Frontal cortex (tissue), 4 donors: Measurements from ENCODE around the gene MAPK13. TPM values are rescaled to one million over a fixed set of nuclear protein-coding genes. Genes with fewer than 3 reads are reported as not detected.
"Not testable (repeated sequence)": the region's sequence is repeated elsewhere in the genome, so short reads cannot be mapped to it uniquely, and the experiment has no call there.

Source experiments
- DNase-seq, 2 donors: peaks; one replicate each; pipeline ENCODE4 v3.0.0; 2012; ENCODE audit warnings: low spot score in 2 of 2
- FAIRE-seq: peaks from 2 replicates; lab custom pipeline; 2012; peaks lifted over from hg19 to GRCh38; lab: Jason Lieb, UNC
- total RNA-seq: library from RNA; depleted of rRNA; stranded (reverse); fragments of >200 nt; gene quantifications from one replicate; pipeline ENCODE4 v1.2.3, GENCODE V29; 2014
- donor health status: control.
- donor health status: control.
- donor health status: control.

MAPK13 gene
- total RNA-seq, 1 donor from 2014 or later: 1.2 TPM

- DNase-seq: no peak
- FAIRE-seq: no peak
These were observed 4.2 kb upstream of the MAPK13 start for GRCh38 chr6:36126121-36126520.

GRCh38 chr6:36126553-36127458 is 3.5 kb upstream of the MAPK13 start:
- FAIRE-seq (no peak), DNase-seq (no peak)

DNA sequence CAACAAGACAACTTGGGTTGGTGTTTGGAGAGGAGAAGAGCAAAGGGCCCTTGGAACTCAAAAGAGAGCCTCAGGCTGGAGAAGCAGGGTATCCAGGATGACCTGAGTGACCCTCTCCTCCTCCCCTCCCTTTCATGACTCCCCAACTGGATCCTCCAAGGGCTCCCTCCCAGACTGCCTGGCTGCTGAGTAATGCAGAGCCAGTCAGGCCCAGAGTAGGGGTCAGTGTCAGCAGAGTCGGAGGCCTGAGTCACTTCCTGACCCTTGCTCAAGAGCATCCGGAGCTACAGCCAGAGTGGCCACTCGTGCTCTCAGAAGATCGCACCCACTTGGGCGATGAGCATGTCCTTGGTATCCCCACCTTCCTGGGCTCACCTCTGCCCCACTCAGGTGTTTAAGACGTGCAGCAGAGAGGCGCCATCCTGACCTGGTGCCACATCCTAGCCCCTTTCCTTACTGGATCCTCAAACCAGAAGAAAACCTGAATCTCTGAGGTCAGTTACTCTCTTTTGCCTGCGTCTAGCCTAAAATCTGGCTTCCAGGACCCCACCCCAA is 2.8 kb upstream of the MAPK13 start:
- DNase-seq (no peak), FAIRE-seq (no peak)

GRCh38 chr6:36128073-36128472 is 2.2 kb upstream of the MAPK13 start:
- no peak for FAIRE-seq
- no peak for DNase-seq

DNA sequence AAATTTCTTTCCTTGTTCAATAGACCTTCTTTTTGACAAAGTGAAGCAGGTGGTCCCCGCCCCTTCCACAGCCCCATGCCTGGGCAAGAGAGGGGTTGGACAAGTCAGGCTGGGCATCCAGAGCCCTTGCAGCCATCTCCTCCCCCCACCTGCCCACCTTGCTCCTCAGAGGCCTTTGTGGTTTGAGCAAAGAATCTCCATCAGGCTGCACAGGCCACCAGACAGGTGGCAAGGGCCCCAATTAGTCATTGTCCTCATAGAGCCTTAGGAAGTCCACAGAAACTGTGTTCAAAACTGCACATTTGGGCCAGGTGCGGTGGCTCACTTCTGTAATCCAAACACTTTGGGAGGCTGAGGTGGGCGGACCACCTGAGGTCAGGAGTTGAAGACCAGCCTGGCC is 1.5 kb upstream of the MAPK13 start:
- FAIRE-seq (no peak), DNase-seq (no peak)

DNA sequence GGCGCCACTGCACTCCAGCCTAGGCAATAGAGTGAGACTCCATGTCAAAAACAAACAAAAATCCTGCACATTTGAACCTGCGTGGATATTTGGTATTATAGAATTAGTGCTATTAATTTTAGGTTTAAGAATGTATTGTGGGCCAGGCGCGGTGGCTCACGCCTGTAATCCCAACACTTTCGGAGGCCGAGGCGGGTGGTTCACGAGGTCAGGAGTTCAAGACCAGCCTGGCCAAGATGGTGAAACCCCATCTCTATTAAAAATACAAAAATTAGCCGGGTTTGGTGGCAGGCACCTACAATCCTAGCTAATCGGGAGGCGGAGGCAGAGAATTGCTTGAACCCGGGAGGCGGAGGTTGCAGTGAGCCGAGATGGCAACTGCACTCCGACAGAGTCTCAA is 979 bp upstream of the MAPK13 start:
- not testable (repeated sequence) for FAIRE-seq, DNase-seq

GRCh38 chr6:36130667-36131510 is 576 bp downstream of the MAPK13 start:
- DNase-seq (no peak), FAIRE-seq (no peak)

- no peak for FAIRE-seq
- no peak for DNase-seq
These were observed 1.4 kb downstream of the MAPK13 start for GRCh38 chr6:36131511-36132245.

DNA sequence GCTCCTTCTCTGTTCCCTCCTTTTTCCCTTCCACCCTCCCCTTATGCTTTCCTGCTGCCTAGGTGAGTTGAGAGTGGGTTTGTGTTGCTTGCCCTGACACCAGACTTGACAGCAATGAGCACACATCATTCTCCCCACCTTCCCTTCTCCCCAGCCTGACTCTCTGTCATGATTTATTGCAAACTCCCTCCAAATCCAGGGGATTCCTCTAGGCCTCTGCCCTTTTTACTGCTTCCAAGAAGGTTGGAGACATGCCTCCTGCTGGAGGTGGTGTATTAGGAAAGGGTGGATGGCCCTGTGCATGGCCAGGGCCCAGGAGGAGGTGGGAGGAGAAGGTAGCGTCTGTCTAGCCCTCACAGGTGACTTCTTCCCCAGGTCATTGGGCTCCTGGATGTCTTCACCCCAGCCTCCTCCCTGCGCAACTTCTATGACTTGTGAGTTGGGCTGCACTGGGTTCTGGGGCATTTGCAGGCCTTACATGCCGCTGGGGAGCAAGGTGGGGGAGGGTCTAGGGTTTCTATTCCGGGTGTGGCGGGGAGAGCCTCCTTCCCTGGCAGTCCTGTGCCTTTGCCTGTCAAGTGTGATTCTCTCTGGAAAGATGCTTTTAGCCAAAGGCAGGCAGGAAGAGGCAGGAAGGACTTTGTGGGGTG is 2.1 kb downstream of the MAPK13 start:
- DNase-seq (no peak), FAIRE-seq (no peak)

DNA sequence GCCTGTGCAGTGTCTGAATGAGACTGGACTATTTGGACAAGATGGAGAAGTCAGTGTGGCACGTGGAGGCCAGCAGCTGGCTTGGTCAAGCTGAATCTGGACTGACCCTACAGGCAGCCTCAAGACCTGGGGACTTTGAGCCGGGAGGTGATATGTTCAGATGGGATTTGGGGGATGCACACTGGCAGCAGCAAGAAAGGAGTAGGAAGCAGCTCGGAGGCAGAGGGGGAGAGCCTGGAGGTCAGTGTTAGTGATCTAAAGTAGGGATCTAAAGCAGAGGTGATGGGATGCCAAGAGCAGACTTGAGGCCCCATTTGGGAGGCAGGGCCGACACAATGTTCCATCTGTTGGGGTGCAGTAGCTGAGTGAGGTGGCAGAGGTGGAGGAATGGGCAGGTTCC is 2.8 kb downstream of the MAPK13 start:
- FAIRE-seq (no peak), DNase-seq (no peak)

- no peak for DNase-seq
- no peak for FAIRE-seq
These were observed 3.6 kb downstream of the MAPK13 start for GRCh38 chr6:36133912-36134311.

- DNase-seq (no peak), FAIRE-seq (no peak)
These were observed 4.9 kb downstream of the MAPK13 start for GRCh38 chr6:36135053-36135731.

GRCh38 chr6:36136034-36136433 is 5.7 kb downstream of the MAPK13 start:
- DNase-seq (no peak), FAIRE-seq (no peak)

- FAIRE-seq (no peak), DNase-seq (no peak)
These were observed 6.2 kb downstream of the MAPK13 start for GRCh38 chr6:36136551-36136950.

DNA sequence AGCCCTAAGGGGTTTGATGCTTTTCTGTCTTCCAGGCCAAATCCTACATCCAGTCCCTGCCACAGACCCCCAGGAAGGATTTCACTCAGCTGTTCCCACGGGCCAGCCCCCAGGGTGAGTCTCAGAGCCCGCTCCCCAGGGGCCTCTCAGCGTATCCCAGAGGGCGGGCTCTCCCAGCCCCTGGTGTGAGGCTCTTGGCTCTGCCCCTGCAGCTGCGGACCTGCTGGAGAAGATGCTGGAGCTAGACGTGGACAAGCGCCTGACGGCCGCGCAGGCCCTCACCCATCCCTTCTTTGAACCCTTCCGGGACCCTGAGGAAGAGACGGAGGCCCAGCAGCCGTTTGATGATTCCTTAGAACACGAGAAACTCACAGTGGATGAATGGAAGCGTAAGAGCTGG is 8.4 kb downstream of the MAPK13 start:
- FAIRE-seq: no peak

GRCh38 chr6:36139431-36139830 is 9.1 kb downstream of the MAPK13 start:
- no peak for FAIRE-seq

More for the DNA sequence above, 8.4 kb downstream of the MAPK13 start:
- DNase-seq: no peak

DNA sequence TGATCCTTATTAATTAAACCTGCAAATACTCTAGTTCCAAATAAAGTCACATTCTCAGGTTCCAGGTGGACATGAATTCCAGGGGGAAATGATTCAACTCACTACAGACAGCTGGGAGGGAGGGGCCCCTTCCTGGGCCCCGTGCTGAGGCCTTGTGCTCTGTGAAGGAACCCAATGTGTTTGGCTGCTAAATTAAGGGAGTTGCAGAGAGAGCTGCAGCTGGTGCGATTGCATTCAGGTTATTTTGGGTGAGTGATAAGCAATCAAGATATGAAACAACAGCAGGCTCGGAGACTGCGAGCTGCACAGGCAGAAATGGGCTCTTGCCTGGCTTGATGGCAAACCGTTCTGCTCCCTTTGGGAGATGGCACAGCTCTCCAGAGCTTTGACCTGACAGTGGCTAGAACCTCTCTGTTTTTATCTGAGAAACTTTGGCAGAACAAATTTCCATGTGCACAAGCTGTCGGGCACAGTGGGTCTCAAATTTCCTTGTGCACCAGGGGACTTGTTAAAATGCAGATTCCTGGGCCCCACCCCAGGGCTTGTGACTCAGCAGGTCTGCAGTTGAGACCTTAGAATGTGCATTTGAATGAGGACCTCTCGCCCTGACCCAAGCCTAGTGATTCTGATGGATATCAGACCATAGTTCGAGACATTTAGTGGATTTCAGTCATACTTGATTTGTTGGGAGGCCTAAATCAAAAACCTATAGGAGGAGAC is 9.8 kb downstream of the MAPK13 start:
- FAIRE-seq (no peak), DNase-seq (no peak)

More at GRCh38 chr6:36139431-36139830, 9.1 kb downstream of the MAPK13 start:
- no peak for DNase-seq

DNA sequence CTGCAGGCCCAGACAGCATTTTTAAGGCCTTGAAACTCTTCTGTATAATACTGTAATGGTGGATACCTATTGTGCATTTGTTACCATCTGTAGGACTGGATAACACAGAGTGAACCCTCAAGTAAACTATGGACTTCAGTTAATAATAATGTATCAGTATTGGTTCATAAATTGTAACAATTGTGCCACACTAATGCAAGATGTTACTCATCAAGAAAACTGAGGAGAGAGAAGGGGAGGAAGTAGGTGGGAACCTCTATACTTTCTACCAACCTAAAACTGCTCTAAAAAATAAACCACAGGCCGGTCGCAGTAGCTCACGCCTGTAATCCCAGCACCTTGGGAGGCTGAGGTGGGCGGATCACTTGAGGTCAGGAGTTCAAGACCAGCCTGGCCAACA is 10.8 kb downstream of the MAPK13 start:
- FAIRE-seq (no peak), DNase-seq (no peak)
